AG09319 (cell line): ENCODE measurements around the gene SPC24.
"Not testable (repeated sequence)": the region's sequence is repeated elsewhere in the genome, so short reads cannot be mapped to it uniquely, and the experiment has no call there.

Source experiments
- DNase-seq: peaks from one replicate; pipeline ENCODE4 v3.0.0-alpha.2; 2010; ENCODE audit warnings: low read depth; ENCODE audit errors: extremely low read depth
- TF ChIP-seq, protein P1 (sequence below): IDR thresholded peaks from 2 replicates; pipeline ENCODE4 v1.5.1; 2011; ENCODE audit warnings: low read depth, mild to moderate bottlenecking, inconsistent platforms, low read length, moderate library complexity

Gene SPC24

DNA sequence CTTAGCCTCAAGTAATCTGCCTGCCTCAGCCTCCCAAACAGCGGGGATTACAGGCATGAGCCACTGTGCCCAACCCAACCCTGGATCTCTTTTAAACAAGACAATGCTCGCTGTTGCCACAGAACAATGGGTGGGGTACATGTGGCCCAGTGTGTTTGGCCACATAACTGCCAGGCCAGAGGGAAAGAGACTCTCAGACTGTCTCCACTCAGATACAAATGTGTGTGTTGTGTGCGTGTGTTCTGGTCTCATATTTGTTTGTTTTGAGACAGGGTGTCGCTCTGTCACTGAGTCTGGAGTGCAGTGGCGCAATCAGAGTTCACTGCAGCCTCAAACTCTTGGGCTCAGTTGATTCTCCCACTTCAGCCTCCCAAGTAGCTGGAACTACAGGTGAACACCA, 40.5 kb downstream of the SPC24 start:
- TF ChIP-seq, protein P1, sequence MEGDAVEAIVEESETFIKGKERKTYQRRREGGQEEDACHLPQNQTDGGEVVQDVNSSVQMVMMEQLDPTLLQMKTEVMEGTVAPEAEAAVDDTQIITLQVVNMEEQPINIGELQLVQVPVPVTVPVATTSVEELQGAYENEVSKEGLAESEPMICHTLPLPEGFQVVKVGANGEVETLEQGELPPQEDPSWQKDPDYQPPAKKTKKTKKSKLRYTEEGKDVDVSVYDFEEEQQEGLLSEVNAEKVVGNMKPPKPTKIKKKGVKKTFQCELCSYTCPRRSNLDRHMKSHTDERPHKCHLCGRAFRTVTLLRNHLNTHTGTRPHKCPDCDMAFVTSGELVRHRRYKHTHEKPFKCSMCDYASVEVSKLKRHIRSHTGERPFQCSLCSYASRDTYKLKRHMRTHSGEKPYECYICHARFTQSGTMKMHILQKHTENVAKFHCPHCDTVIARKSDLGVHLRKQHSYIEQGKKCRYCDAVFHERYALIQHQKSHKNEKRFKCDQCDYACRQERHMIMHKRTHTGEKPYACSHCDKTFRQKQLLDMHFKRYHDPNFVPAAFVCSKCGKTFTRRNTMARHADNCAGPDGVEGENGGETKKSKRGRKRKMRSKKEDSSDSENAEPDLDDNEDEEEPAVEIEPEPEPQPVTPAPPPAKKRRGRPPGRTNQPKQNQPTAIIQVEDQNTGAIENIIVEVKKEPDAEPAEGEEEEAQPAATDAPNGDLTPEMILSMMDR = no peak
- DNase-seq = no peak

DNA sequence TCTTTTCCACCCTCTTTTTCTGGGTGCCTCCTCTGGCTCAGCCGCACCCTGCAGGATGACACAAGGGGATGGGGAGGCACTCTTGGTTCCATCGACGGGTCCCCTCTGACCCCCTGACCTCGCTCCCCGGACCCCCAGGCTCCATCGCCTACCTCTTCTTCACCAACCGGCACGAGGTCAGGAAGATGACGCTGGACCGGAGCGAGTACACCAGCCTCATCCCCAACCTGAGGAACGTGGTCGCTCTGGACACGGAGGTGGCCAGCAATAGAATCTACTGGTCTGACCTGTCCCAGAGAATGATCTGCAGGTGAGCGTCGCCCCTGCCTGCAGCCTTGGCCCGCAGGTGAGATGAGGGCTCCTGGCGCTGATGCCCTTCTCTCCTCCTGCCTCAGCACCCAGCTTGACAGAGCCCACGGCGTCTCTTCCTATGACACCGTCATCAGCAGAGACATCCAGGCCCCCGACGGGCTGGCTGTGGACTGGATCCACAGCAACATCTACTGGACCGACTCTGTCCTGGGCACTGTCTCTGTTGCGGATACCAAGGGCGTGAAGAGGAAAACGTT, 42.4 kb downstream of the SPC24 start:
- no peak for DNase-seq

DNA sequence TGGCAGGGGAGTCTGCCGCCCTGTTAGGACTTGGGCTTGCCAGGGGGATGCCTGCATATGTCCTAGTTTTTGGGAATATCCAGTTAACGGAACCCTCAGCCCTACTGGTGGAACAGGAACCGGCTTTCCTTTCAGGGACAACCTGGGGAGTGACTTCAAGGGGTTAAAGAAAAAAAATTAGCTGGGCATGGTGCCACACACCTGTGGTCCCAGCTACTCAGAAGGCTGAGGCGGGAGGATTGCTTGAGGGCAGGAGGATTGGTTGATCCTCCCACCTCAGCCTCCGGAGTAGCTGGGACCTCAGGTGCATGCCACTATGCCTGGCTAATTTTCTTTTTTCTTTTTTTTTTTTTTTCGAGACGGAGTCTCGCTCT, 43.8 kb downstream of the SPC24 start:
- DNase-seq = no peak
- TF ChIP-seq, protein P1 = no peak

More for the DNA sequence above, 42.4 kb downstream of the SPC24 start:
- TF ChIP-seq, protein P1 = no peak

DNA sequence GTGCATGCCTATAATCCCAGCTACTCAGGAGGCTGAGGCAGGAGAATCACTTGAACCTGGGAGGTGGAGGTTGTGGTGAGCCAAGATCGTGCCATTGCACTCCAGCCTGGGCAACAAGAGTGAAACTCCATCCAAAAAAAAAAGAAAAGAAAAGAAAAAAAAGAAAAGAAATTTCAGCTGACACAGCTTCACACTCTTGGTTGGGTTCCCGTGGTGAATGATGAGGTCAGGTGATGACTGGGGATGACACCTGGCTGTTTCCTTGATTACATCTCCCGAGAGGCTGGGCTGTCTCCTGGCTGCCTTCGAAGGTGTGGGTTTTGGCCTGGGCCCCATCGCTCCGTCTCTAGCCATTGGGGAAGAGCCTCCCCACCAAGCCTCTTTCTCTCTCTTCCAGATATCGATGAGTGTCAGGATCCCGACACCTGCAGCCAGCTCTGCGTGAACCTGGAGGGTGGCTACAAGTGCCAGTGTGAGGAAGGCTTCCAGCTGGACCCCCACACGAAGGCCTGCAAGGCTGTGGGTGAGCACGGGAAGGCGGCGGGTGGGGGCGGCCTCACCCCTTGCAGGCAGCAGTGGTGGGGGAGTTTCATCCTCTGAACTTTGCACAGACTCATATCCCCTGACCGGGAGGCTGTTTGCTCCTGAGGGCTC, 44.3 kb downstream of the SPC24 start:
- DNase-seq = no peak
- TF ChIP-seq, protein P1 = no peak

DNA sequence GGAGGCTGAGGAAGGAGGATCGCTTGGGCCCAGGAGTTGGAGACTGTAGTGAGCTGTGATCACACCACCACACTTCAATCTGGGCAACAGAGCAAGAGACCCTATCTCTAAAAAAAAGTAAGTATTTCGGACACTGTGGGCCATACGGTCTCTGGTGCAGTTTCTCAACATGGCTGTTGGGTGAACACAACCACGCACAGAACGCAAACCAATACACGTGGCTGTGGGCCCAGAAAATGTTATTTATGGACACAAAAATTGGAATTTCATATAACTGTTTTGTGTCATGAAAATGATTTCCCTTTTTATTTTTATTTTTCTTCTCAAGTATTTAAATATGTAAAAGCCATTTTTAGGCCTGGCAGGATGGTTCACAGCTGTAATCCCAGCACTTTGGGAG, 46.8 kb downstream of the SPC24 start:
- TF ChIP-seq, protein P1 = no peak
- DNase-seq = no peak

DNA sequence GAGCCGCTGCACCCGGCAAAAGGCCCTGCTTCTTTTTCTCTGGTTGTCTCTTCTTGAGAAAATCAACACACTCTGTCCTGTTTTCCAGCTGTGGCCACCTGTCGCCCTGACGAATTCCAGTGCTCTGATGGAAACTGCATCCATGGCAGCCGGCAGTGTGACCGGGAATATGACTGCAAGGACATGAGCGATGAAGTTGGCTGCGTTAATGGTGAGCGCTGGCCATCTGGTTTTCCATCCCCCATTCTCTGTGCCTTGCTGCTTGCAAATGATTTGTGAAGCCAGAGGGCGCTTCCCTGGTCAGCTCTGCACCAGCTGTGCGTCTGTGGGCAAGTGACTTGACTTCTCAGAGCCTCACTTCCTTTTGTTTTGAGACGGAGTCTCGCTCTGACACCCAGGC, 49.1 kb downstream of the SPC24 start:
- TF ChIP-seq, protein P1 = no peak
- DNase-seq = no peak

DNA sequence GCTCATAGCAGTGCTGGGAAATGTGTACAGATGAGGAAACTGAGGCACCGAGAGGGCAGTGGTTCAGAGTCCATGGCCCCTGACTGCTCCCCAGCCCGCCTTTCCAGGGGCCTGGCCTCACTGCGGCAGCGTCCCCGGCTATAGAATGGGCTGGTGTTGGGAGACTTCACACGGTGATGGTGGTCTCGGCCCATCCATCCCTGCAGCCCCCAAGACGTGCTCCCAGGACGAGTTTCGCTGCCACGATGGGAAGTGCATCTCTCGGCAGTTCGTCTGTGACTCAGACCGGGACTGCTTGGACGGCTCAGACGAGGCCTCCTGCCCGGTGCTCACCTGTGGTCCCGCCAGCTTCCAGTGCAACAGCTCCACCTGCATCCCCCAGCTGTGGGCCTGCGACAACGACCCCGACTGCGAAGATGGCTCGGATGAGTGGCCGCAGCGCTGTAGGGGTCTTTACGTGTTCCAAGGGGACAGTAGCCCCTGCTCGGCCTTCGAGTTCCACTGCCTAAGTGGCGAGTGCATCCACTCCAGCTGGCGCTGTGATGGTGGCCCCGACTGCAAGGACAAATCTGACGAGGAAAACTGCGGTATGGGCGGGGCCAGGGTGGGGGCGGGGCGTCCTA, 50.5 kb downstream of the SPC24 start:
- DNase-seq = no peak
- TF ChIP-seq, protein P1 = no peak

DNA sequence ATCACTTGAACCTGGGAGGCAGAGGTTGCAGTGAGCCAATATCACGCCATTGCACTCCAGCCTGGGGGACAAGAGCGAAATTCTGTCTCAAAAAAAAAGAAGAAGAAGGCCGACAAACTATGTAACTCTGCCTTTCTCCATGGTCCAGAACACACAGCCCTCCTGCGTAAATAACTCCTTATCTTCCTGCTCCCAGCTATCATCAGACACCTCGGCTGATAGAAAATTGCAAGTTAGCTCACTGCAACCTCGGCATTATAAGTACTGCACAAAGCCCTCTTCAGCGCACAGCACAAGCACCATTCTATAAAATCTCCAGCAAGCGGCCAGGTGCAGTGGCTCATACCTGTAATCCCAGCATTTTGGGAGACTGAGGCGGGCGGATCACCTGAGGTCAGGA, 51.9 kb downstream of the SPC24 start:
- not testable (repeated sequence) for DNase-seq
